ENCODE data around the gene AOC2.
"Not testable (repeated sequence)": the region's sequence is repeated elsewhere in the genome, so short reads cannot be mapped to it uniquely, and the experiment has no call there.

AOC2 gene

GRCh38 chr17:42883802-42884558 lies 39.6 kb downstream of the AOC2 start:
- no peak for DNase-seq

- DNase-seq, result not testable (repeated sequence)
These were observed 41.4 kb downstream of the AOC2 start for GRCh38 chr17:42885806-42886205.

- DNase-seq, result no peak
These were observed 42.1 kb downstream of the AOC2 start for GRCh38 chr17:42886283-42887176.

- no peak for DNase-seq
These were observed 45.4 kb downstream of the AOC2 start for GRCh38 chr17:42889809-42890208.

GRCh38 chr17:42891539-42892152 lies 47.3 kb downstream of the AOC2 start:
- no peak for DNase-seq

- DNase-seq, result no peak
These were observed 49.0 kb downstream of the AOC2 start for GRCh38 chr17:42893359-42893758.

- DNase-seq, result no peak
These were observed 50.2 kb downstream of the AOC2 start for GRCh38 chr17:42894283-42895184.

GRCh38 chr17:42895185-42895555 lies 50.8 kb downstream of the AOC2 start:
- no peak for DNase-seq

- DNase-seq, result no peak
These were observed 53.9 kb downstream of the AOC2 start for GRCh38 chr17:42898147-42898811.

GRCh38 chr17:42899981-42900380 lies 55.6 kb downstream of the AOC2 start:
- not testable (repeated sequence) for DNase-seq
